HL-60 (cell line): ENCODE data around the gene MYO5B.
"Not testable (repeated sequence)": the region's sequence is repeated elsewhere in the genome, so short reads cannot be mapped to it uniquely, and the experiment has no call there.

Experiments used
- DNase-seq, 2 experiments: peaks; one replicate each; pipeline ENCODE4 v3.0.0-alpha.2; 2010 to 2020; ENCODE audit warnings: low read depth in 1 of 2, low spot score in 1 of 2
- H3K27ac ChIP-seq: fragments of 250-450 bp; sonication (Bioruptor Pico); replicated peaks from 2 replicates; pipeline ENCODE4 v1.5.1; 2020; ENCODE audit warnings: mild to moderate bottlenecking, moderate library complexity
- H3K27me3 ChIP-seq: fragments of 250-450 bp; sonication (Bioruptor Pico); 2 replicates; pipeline ENCODE4 v1.5.1; 2021; ENCODE audit warnings: mild to moderate bottlenecking, moderate library complexity; ENCODE audit not compliant: insufficient read depth, poor library complexity, severe bottlenecking
- H3K4me3 ChIP-seq: replicated peaks from 2 replicates; pipeline ENCODE4 v1.5.1; 2011; ENCODE audit warnings: mild to moderate bottlenecking, control low read depth, low read length; ENCODE audit not compliant: insufficient read depth
- CTCF ChIP-seq: IDR thresholded peaks from one replicate; pipeline ENCODE4 v1.5.1; 2011; ENCODE audit warnings: low read length, control low read depth, inconsistent platforms; ENCODE audit not compliant: insufficient read depth
- GABPA ChIP-seq: IDR thresholded peaks from 2 replicates; pipeline ENCODE4 v1.6.1; 2012; ENCODE audit warnings: low read depth
- POLR2AphosphoS5 ChIP-seq: IDR thresholded peaks from 2 replicates; pipeline ENCODE4 v1.6.1; 2012; ENCODE audit warnings: low read depth
- REST ChIP-seq: IDR thresholded peaks from 2 replicates; pipeline ENCODE4 v1.6.1; 2012; ENCODE audit warnings: low read depth; ENCODE audit not compliant: insufficient replicate concordance
- SPI1 ChIP-seq: IDR thresholded peaks from 2 replicates; pipeline ENCODE4 v1.6.1; 2012; ENCODE audit warnings: low read depth, mild to moderate bottlenecking, borderline replicate concordance

Gene MYO5B

GRCh38 chr18:49788327-49788898, 406.5 kb downstream of the MYO5B start:
- no peak overlapping the region for H3K27ac ChIP-seq
- peaks cover 16% of the 10 kb centered on the region for H3K27me3 ChIP-seq
- no peak overlapping the region for H3K4me3 ChIP-seq
- TF ChIP-seq POLR2AphosphoS5 (no peak), REST (no peak), SPI1 (no peak), CTCF (no peak), GABPA (no peak)
- DNase-seq, result no peak

- no peak for DNase-seq
- no peak for TF ChIP-seq SPI1
- TF ChIP-seq REST, result no peak
- no peak for TF ChIP-seq POLR2AphosphoS5
- TF ChIP-seq CTCF, result no peak
- no peak for TF ChIP-seq GABPA
- Histone ChIP-seq H3K4me3 (no peak overlapping the region), H3K27me3 (peaks cover 11% of the 10 kb centered on the region), H3K27ac (no peak overlapping the region)
Observed at GRCh38 chr18:49786019-49786720, 408.8 kb downstream of the MYO5B start.

- TF ChIP-seq POLR2AphosphoS5, result no peak
- TF ChIP-seq SPI1, result no peak
- TF ChIP-seq GABPA, result no peak
- no peak for TF ChIP-seq CTCF
- TF ChIP-seq REST, result no peak
- Histone ChIP-seq H3K4me3 (no peak overlapping the region), H3K27ac (no peak overlapping the region), H3K27me3 (peaks cover 8% of the 10 kb centered on the region)
- DNase-seq, result no peak
Observed at GRCh38 chr18:49784427-49785185, 410.3 kb downstream of the MYO5B start.

GRCh38 chr18:49783631-49784030, 411.3 kb downstream of the MYO5B start:
- H3K27ac ChIP-seq, DNase-seq, H3K4me3 ChIP-seq, H3K27me3 ChIP-seq: not testable (repeated sequence)
